ENCODE measurements around the gene ELAVL4.

Gene ELAVL4

GRCh38 chr1:50180367-50180766 is 71.6 kb downstream of the ELAVL4 start:
- DNase-seq = no peak

- no peak for DNase-seq
Observed at GRCh38 chr1:50181027-50181663, 72.4 kb downstream of the ELAVL4 start.

- DNase-seq = no peak
Observed at GRCh38 chr1:50183378-50184133, 74.8 kb downstream of the ELAVL4 start.

- no peak for DNase-seq
Observed at GRCh38 chr1:50189369-50189768, 80.6 kb downstream of the ELAVL4 start.

DNA sequence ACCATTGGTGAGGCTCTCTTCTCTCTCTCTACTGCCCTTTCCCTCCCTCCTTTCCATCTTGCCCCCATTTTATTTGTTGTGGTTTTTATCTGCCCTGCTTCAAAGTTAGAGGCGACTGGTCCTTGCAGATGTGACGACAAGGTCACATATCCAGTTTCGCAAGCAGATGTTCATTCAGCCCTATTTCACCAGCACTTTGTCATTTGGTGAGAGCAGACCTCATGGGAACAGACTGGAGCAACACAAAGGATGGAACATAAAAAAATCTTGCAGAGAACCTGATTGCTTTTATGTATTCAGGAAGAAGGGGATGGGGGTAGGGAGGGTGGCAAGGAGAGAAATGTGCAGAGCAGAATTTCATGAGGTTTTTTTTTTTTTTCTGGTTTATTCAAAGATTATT is 84.3 kb downstream of the ELAVL4 start:
- no peak for DNase-seq

DNA sequence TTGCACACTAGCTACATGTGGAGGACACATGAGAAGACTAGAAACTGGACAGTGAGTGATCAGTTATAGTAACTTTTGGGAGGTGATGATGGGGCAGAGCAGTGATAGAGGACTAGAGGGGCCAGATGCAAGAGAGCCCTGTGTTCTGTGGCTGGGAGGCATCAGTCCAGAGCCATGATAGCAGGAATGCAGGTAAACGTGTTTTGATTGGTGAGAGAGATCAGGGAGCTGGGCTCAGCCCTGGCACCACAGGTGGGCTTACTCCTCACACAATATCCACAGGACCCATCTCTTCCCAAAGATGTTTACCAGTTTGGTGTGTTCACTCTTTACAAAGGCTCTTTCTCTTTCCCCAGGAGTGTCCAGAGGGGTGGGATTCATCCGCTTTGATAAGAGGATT is 86.5 kb downstream of the ELAVL4 start:
- no peak for DNase-seq

DNA sequence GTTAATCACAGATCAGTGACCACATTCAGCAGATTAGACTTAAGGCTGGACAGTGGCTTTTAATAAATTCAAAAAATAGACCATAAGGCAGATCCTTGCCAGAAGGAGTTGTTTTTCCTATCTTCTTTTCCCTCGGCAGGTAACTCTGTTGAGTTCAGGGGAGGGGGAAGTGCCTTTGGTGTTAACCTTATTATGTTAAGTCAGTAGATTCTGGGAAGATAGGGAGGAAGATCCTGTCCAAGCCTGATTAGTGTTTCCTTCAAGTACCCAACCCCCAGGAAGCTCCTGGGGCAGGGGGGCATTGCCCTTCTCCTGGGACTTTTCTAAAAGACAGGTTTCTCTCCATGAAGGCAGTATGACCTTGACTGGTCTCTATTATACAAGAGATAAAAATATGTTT is 87.4 kb downstream of the ELAVL4 start:
- DNase-seq = no peak

DNA sequence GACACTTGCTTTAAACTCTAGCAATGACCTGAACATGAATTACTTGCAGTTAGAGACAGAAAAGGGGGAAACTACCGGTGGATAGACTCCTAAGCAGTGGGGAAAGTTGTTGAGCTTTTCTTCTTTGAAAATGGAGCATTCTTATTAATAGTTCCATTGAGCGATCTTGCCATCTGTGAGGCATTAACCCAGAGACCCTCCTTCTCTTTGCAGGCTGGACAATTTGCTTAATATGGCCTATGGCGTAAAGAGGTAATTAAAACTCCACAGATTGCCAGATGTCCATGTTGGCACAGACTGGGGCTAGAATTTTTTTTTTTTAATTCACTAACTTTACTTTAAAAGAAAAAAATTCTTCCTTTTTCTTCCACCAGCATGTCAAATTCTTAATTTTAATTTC is 88.5 kb downstream of the ELAVL4 start:
- DNase-seq = no peak

- no peak for DNase-seq
Observed at GRCh38 chr1:50208315-50208714, 99.6 kb downstream of the ELAVL4 start.

GRCh38 chr1:50208756-50209155 is 100.0 kb downstream of the ELAVL4 start:
- DNase-seq = no peak

GRCh38 chr1:50209749-50210148 is 101.0 kb downstream of the ELAVL4 start:
- no peak for DNase-seq

DNA sequence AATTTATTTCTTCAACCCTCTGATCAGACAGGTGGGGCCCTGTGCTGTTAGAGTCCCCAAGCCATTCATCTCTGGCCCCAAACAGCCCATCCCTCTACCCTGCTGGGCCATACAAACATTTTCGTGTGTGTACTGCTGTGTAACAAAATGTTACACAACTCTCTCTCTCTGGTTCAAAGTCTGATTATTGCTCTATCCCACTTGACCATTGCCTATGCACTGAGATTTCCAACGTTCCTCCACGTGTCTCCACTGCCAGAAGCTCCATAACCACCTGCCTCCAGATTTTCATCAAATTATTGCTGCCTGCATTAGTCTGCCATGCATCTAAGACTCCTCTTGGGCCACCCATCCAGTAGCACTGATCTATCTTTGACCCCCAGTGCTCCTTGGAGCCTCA is 104.8 kb downstream of the ELAVL4 start:
- no peak for DNase-seq

GRCh38 chr1:50214717-50215116 is 106.0 kb downstream of the ELAVL4 start:
- no peak for DNase-seq

- no peak for DNase-seq
Observed at GRCh38 chr1:50218344-50219120, 109.8 kb downstream of the ELAVL4 start.

- DNase-seq = no peak
Observed at GRCh38 chr1:50228871-50229384, 120.2 kb downstream of the ELAVL4 start.

GRCh38 chr1:50231209-50231608 is 122.5 kb downstream of the ELAVL4 start:
- DNase-seq = no peak

- DNase-seq = no peak
Observed at GRCh38 chr1:50232336-50232735, 123.6 kb downstream of the ELAVL4 start.

DNA sequence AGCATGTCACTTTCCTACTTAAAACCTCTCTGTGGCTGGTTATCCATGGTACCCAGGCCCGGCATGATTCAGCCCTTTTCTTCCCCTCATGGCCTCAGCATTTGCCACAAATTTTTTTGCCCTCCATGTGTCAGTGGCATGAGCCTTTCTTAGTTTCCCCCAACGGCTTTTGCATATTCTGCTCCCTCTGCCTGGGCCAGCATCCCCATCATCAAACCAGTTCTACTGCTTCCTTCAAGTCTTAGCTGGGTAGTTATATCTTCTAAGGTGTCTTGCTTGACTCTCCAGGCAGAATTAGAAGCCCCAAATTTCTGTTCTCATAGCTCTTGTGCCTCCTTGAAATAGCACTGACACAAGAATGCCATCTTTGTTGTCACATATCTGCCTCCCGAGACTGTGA is 127.9 kb downstream of the ELAVL4 start:
- DNase-seq = no peak

GRCh38 chr1:50237056-50237455 is 128.3 kb downstream of the ELAVL4 start:
- DNase-seq = no peak

- no peak for DNase-seq
Observed at GRCh38 chr1:50243939-50244338, 135.2 kb downstream of the ELAVL4 start.

GRCh38 chr1:50246869-50247268 is 138.1 kb downstream of the ELAVL4 start:
- DNase-seq = no peak

- DNase-seq = no peak
Observed at GRCh38 chr1:50251702-50252101, 143.0 kb downstream of the ELAVL4 start.

DNA sequence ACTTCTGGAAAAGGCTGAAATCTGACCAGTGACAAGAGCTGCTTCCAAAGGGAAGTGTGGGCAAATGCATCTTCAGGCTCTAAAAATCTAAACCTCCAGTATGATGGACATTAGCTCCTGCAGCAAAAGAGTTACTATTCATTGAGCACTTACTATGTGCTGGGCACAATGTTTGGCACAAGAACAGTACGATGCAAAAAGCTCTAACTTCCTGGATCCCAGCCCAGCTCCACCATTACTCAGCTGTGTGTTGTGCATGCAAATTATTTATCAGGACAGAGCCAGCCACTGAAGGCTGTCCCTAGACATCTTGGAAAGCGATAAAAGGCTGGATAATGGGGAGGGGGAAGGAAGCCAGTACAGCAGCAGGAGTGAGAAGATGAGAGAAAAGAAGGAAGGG is 143.5 kb downstream of the ELAVL4 start:
- DNase-seq = no peak

Data from CD4-positive, alpha-beta T cell treated with Interferon gamma for 1 hour (primary cell).